Measurements from ENCODE around the gene KRCC1.
A peak's percentile ranks its signal among the peaks of the same experiment; 100 is the strongest.
"Not testable (repeated sequence)": the region's sequence is repeated elsewhere in the genome, so short reads cannot be mapped to it uniquely, and the experiment has no call there.

KRCC1 gene

GRCh38 chr2:88019985-88020384 is 35.6 kb downstream of the KRCC1 start:
- H3K4me3 ChIP-seq (ENCODE audit: severe bottlenecking), result no peak overlapping the region
- H3K36me3 ChIP-seq (ENCODE audit: low read depth), result no peaks in the 10 kb centered on the region
- TF ChIP-seq CTCF (IDR thresholded peaks at IDR 0.05; ENCODE audit: poor library complexity, severe bottlenecking), result no peak
- no peak for DNase-seq (ENCODE audit: low spot score)
- no peaks in the 10 kb centered on the region for H3K4me1 ChIP-seq (ENCODE audit: insufficient read depth, poor library complexity, severe bottlenecking)
- H3K27me3 ChIP-seq (ENCODE audit: insufficient read depth, poor library complexity, severe bottlenecking), result no peaks in the 10 kb centered on the region
- no peak overlapping the region for H3K27ac ChIP-seq (ENCODE audit: poor library complexity, severe bottlenecking)
- H3K9me3 ChIP-seq (ENCODE audit: severe bottlenecking), result no peaks in the 10 kb centered on the region
- ATAC-seq (ENCODE audit: low read depth), result no peak

- no peak overlapping the region for H3K4me3 ChIP-seq (ENCODE audit: severe bottlenecking)
- no peak for DNase-seq (ENCODE audit: low spot score)
- no peak overlapping the region for H3K27ac ChIP-seq (ENCODE audit: poor library complexity, severe bottlenecking)
- H3K36me3 ChIP-seq (ENCODE audit: low read depth), result no peaks in the 10 kb centered on the region
- H3K4me1 ChIP-seq (ENCODE audit: insufficient read depth, poor library complexity, severe bottlenecking), result no peaks in the 10 kb centered on the region
- no peak for TF ChIP-seq CTCF (IDR thresholded peaks at IDR 0.05; ENCODE audit: poor library complexity, severe bottlenecking)
- H3K27me3 ChIP-seq (ENCODE audit: insufficient read depth, poor library complexity, severe bottlenecking), result no peaks in the 10 kb centered on the region
- H3K9me3 ChIP-seq (ENCODE audit: severe bottlenecking), result no peaks in the 10 kb centered on the region
- no peak for ATAC-seq (ENCODE audit: low read depth)
These were observed 36.7 kb downstream of the KRCC1 start for GRCh38 chr2:88018909-88019308.

GRCh38 chr2:88018077-88018805 is 37.3 kb downstream of the KRCC1 start:
- not testable (repeated sequence) for DNase-seq (ENCODE audit: low spot score); H3K36me3 ChIP-seq (ENCODE audit: low read depth); H3K4me1 ChIP-seq (ENCODE audit: insufficient read depth, poor library complexity, severe bottlenecking); H3K4me3 ChIP-seq (ENCODE audit: severe bottlenecking); H3K27me3 ChIP-seq (ENCODE audit: insufficient read depth, poor library complexity, severe bottlenecking); H3K27ac ChIP-seq (ENCODE audit: poor library complexity, severe bottlenecking); H3K9me3 ChIP-seq (ENCODE audit: severe bottlenecking); ATAC-seq (ENCODE audit: low read depth)

- H3K36me3 ChIP-seq (ENCODE audit: low read depth); H3K9me3 ChIP-seq (ENCODE audit: severe bottlenecking); H3K27me3 ChIP-seq (ENCODE audit: insufficient read depth, poor library complexity, severe bottlenecking); ATAC-seq (ENCODE audit: low read depth); H3K27ac ChIP-seq (ENCODE audit: poor library complexity, severe bottlenecking); H3K4me3 ChIP-seq (ENCODE audit: severe bottlenecking); H3K4me1 ChIP-seq (ENCODE audit: insufficient read depth, poor library complexity, severe bottlenecking); DNase-seq (ENCODE audit: low spot score): not testable (repeated sequence)
These were observed 37.9 kb downstream of the KRCC1 start for GRCh38 chr2:88017780-88018038.

GRCh38 chr2:88016960-88017779 is 38.4 kb downstream of the KRCC1 start:
- H3K9me3 ChIP-seq (ENCODE audit: severe bottlenecking), result no peaks in the 10 kb centered on the region
- H3K27me3 ChIP-seq (ENCODE audit: insufficient read depth, poor library complexity, severe bottlenecking), result no peaks in the 10 kb centered on the region
- TF ChIP-seq CTCF (IDR thresholded peaks at IDR 0.05; ENCODE audit: poor library complexity, severe bottlenecking), result no peak
- H3K4me1 ChIP-seq (ENCODE audit: insufficient read depth, poor library complexity, severe bottlenecking), result no peaks in the 10 kb centered on the region
- DNase-seq (ENCODE audit: low spot score), result no peak
- peak overlapping the region; percentile 77 for H3K4me3 ChIP-seq (ENCODE audit: severe bottlenecking)
- no peaks in the 10 kb centered on the region for H3K36me3 ChIP-seq (ENCODE audit: low read depth)
- H3K27ac ChIP-seq (ENCODE audit: poor library complexity, severe bottlenecking), result peak overlapping the region; percentile 44
- ATAC-seq (ENCODE audit: low read depth), result peak; percentile 79
